ENCODE measurements around the gene GAS2L2. TPM values are rescaled to one million over a fixed set of nuclear protein-coding genes. Genes with fewer than 3 reads are reported as not detected.

Gene GAS2L2
- total and polyA plus RNA-seq, 2 experiments from 2014 or later, result not detected

- Histone ChIP-seq H3K9me2 (ENCODE audit: insufficient read depth) (no peaks in the 10 kb centered on the region), H4K20me1 (ENCODE audit: insufficient read depth) (no peaks in the 10 kb centered on the region; the same call in 1 of the 2 replicates), H3K36me3 (ENCODE audit: low read depth) (peaks cover 4% of the 10 kb centered on the region; the same call in 1 of the 2 replicates)
Observed at GRCh38 chr17:35698800-35699199, 54.2 kb downstream of the GAS2L2 start.

GRCh38 chr17:35695613-35696012 is 57.4 kb downstream of the GAS2L2 start:
- in situ Hi-C loops (cut with MboI), result no loop called here
- H3K27me3 ChIP-seq (replicated peaks; ENCODE audit: insufficient read depth), result no peaks in the 10 kb centered on the region

More at GRCh38 chr17:35698800-35699199, 54.2 kb downstream of the GAS2L2 start:
- TF ChIP-seq EZH2 (IDR thresholded peaks at IDR 0.05; ENCODE audit: insufficient read depth, poor library complexity, severe bottlenecking), result no peak
- TF ChIP-seq EZH2phosphoT487 (IDR thresholded peaks at IDR 0.05; ENCODE audit: insufficient read depth, low read depth), result no peak
- Histone ChIP-seq H3K9ac (no peak overlapping the region), H2AFZ (no peak overlapping the region), H3K4me3 (no peak overlapping the region), H3K27me3 (replicated peaks; ENCODE audit: insufficient read depth) (no peaks in the 10 kb centered on the region), H3K4me2 (ENCODE audit: unreplicated experiment) (no peak overlapping the region), H3F3A (ENCODE audit: insufficient read depth) (no peaks in the 10 kb centered on the region), H3K4me1 (ENCODE audit: insufficient read depth) (no peaks in the 10 kb centered on the region), H3K79me2 (ENCODE audit: insufficient read depth) (peaks cover 18% of the 10 kb centered on the region), H3K9me3 (ENCODE audit: low read depth) (no peaks in the 10 kb centered on the region), H3K27ac (no peak overlapping the region)
- in situ Hi-C loops (cut with MboI), result no loop called here
- WGBS, 2 experiments (ENCODE audit: low coverage in 1 of 2, low lambda C conversion rate in 2 of 2, missing lambda C conversion rate in 2 of 2), result 88 to 93% methylated on average over 2 of the region's 2 CpGs
- DNase-seq, result no peak

GRCh38 chr17:35694906-35695305 is 58.1 kb downstream of the GAS2L2 start:
- in situ Hi-C loops (cut with MboI), result no loop called here
- Histone ChIP-seq H3K27me3 (replicated peaks; ENCODE audit: insufficient read depth) (no peaks in the 10 kb centered on the region), H2AFZ (no peak overlapping the region), H3K9ac (no peak overlapping the region), H3K4me1 (ENCODE audit: insufficient read depth) (no peaks in the 10 kb centered on the region), H3K4me3 (no peak overlapping the region), H3K4me2 (ENCODE audit: unreplicated experiment) (no peak overlapping the region), H3F3A (ENCODE audit: insufficient read depth) (no peaks in the 10 kb centered on the region), H3K36me3 (ENCODE audit: low read depth) (peaks cover 10% of the 10 kb centered on the region; the same call in 1 of the 2 replicates), H3K9me3 (ENCODE audit: low read depth) (no peaks in the 10 kb centered on the region), H3K79me2 (ENCODE audit: insufficient read depth) (0 out of 2 replicates have a peak, but pooled peaks cover 6% of the 10 kb centered on the region), H3K27ac (no peak overlapping the region), H4K20me1 (ENCODE audit: insufficient read depth) (no peaks in the 10 kb centered on the region), H3K9me2 (ENCODE audit: insufficient read depth) (no peaks in the 10 kb centered on the region)
- TF ChIP-seq EZH2phosphoT487 (IDR thresholded peaks at IDR 0.05; ENCODE audit: insufficient read depth, low read depth) (no peak), EZH2 (IDR thresholded peaks at IDR 0.05; ENCODE audit: insufficient read depth, poor library complexity, severe bottlenecking) (no peak)
- DNase-seq, result no peak
- 92 to 100% methylated on average over 2 of the region's 2 CpGs for WGBS, 2 experiments (ENCODE audit: low coverage in 1 of 2, low lambda C conversion rate in 2 of 2, missing lambda C conversion rate in 2 of 2)

More at GRCh38 chr17:35695613-35696012, 57.4 kb downstream of the GAS2L2 start:
- TF ChIP-seq EZH2phosphoT487 (IDR thresholded peaks at IDR 0.05; ENCODE audit: insufficient read depth, low read depth) (no peak), EZH2 (IDR thresholded peaks at IDR 0.05; ENCODE audit: insufficient read depth, poor library complexity, severe bottlenecking) (no peak)
- H3K4me3 ChIP-seq, result no peak overlapping the region
- H3K36me3 ChIP-seq (ENCODE audit: low read depth), result peaks cover 6% of the 10 kb centered on the region; the same call in 1 of the 2 replicates
- H3K9ac ChIP-seq, result no peak overlapping the region
- 97 to 98% methylated on average over 2 of the region's 2 CpGs for WGBS, 2 experiments (ENCODE audit: low coverage in 1 of 2, low lambda C conversion rate in 2 of 2, missing lambda C conversion rate in 2 of 2)
- H4K20me1 ChIP-seq (ENCODE audit: insufficient read depth), result no peaks in the 10 kb centered on the region
- H3K27ac ChIP-seq, result no peak overlapping the region
- no peaks in the 10 kb centered on the region for H3K9me3 ChIP-seq (ENCODE audit: low read depth)
- no peak overlapping the region for H2AFZ ChIP-seq
- no peak overlapping the region for H3K4me2 ChIP-seq (ENCODE audit: unreplicated experiment)
- H3K79me2 ChIP-seq (ENCODE audit: insufficient read depth), result 0 out of 2 replicates have a peak, but pooled peaks cover 6% of the 10 kb centered on the region
- H3K9me2 ChIP-seq (ENCODE audit: insufficient read depth), result no peaks in the 10 kb centered on the region
- H3F3A ChIP-seq (ENCODE audit: insufficient read depth), result no peaks in the 10 kb centered on the region
- H3K4me1 ChIP-seq (ENCODE audit: insufficient read depth), result no peaks in the 10 kb centered on the region
- no peak for DNase-seq

Other genes with a start within 250 kb of the GAS2L2 start
- gene SLFN12L, start 215.6 kb downstream of the GAS2L2 start, total RNA-seq (2014; rRNA removed; shearing (Covaris generic)), result 0.11 TPM in 1 of 2 replicates, not detected in the other
- gene SLFN12L, start 215.6 kb downstream of the GAS2L2 start, polyA plus RNA-seq (2016; fragmentation: Nextera tagmentation; extraction: Ambion mirVana), result not detected in 2 replicates
- gene SLFN14, start 192.4 kb downstream of the GAS2L2 start, total RNA-seq (2014; rRNA removed; shearing (Covaris generic)), result not detected in 2 replicates
- not detected in 2 replicates for gene SLFN14, start 192.4 kb downstream of the GAS2L2 start, polyA plus RNA-seq (2016; fragmentation: Nextera tagmentation; extraction: Ambion mirVana)
- gene PEX12, start 174.7 kb downstream of the GAS2L2 start, total RNA-seq (2014; rRNA removed; shearing (Covaris generic)), result 7.9 and 10.1 TPM in 2 replicates
- 6.3 and 6.7 TPM in 2 replicates for gene PEX12, start 174.7 kb downstream of the GAS2L2 start, polyA plus RNA-seq (2016; fragmentation: Nextera tagmentation; extraction: Ambion mirVana)
- 67.3 and 72.4 TPM in 2 replicates for gene AP2B1, start 165.9 kb downstream of the GAS2L2 start, total RNA-seq (2014; rRNA removed; shearing (Covaris generic))
- gene AP2B1, start 165.9 kb downstream of the GAS2L2 start, polyA plus RNA-seq (2016; fragmentation: Nextera tagmentation; extraction: Ambion mirVana), result 85.9 and 92.6 TPM in 2 replicates
- 0.54 and 0.76 TPM in 2 replicates for gene RASL10B, start 21.6 kb downstream of the GAS2L2 start, total RNA-seq (2014; rRNA removed; shearing (Covaris generic))
- gene RASL10B, start 21.6 kb downstream of the GAS2L2 start, polyA plus RNA-seq (2016; fragmentation: Nextera tagmentation; extraction: Ambion mirVana), result 0.08 and 0.11 TPM in 2 replicates
- not detected in 2 replicates for gene C17orf50, start 7.6 kb upstream of the GAS2L2 start, total RNA-seq (2014; rRNA removed; shearing (Covaris generic))
- gene C17orf50, start 7.6 kb upstream of the GAS2L2 start, polyA plus RNA-seq (2016; fragmentation: Nextera tagmentation; extraction: Ambion mirVana), result not detected in 2 replicates
- gene MMP28, start 42.4 kb upstream of the GAS2L2 start, total RNA-seq (2014; rRNA removed; shearing (Covaris generic)), result not detected in 2 replicates
- gene MMP28, start 42.4 kb upstream of the GAS2L2 start, polyA plus RNA-seq (2016; fragmentation: Nextera tagmentation; extraction: Ambion mirVana), result 0.25 TPM in 1 of 2 replicates, not detected in the other
- 27.5 and 39.3 TPM in 2 replicates for gene TAF15, start 56.2 kb upstream of the GAS2L2 start, total RNA-seq (2014; rRNA removed; shearing (Covaris generic))
- 7.0 and 9.2 TPM in 2 replicates for gene TAF15, start 56.2 kb upstream of the GAS2L2 start, polyA plus RNA-seq (2016; fragmentation: Nextera tagmentation; extraction: Ambion mirVana)
- not detected in 2 replicates for gene HEATR9, start 115.7 kb upstream of the GAS2L2 start, total RNA-seq (2014; rRNA removed; shearing (Covaris generic))
- not detected in 2 replicates for gene HEATR9, start 115.7 kb upstream of the GAS2L2 start, polyA plus RNA-seq (2016; fragmentation: Nextera tagmentation; extraction: Ambion mirVana)
- not detected in 2 replicates for gene CCL5, start 127.1 kb upstream of the GAS2L2 start, total RNA-seq (2014; rRNA removed; shearing (Covaris generic))
- gene CCL5, start 127.1 kb upstream of the GAS2L2 start, polyA plus RNA-seq (2016; fragmentation: Nextera tagmentation; extraction: Ambion mirVana), result not detected in 2 replicates
- gene RDM1, start 177.5 kb upstream of the GAS2L2 start, total RNA-seq (2014; rRNA removed; shearing (Covaris generic)), result not detected in 2 replicates
- not detected in 2 replicates for gene RDM1, start 177.5 kb upstream of the GAS2L2 start, polyA plus RNA-seq (2016; fragmentation: Nextera tagmentation; extraction: Ambion mirVana)
- gene LYZL6, start 190.5 kb upstream of the GAS2L2 start, total RNA-seq (2014; rRNA removed; shearing (Covaris generic)), result not detected in 2 replicates
- gene LYZL6, start 190.5 kb upstream of the GAS2L2 start, polyA plus RNA-seq (2016; fragmentation: Nextera tagmentation; extraction: Ambion mirVana), result not detected in 2 replicates
- gene CCL16, start 228.3 kb upstream of the GAS2L2 start, total RNA-seq (2014; rRNA removed; shearing (Covaris generic)), result not detected in 2 replicates
- gene CCL16, start 228.3 kb upstream of the GAS2L2 start, polyA plus RNA-seq (2016; fragmentation: Nextera tagmentation; extraction: Ambion mirVana), result not detected in 2 replicates
- gene CCL14, start 233.5 kb upstream of the GAS2L2 start, total RNA-seq (2014; rRNA removed; shearing (Covaris generic)), result not detected in 2 replicates
- gene CCL14, start 233.5 kb upstream of the GAS2L2 start, polyA plus RNA-seq (2016; fragmentation: Nextera tagmentation; extraction: Ambion mirVana), result not detected in 2 replicates
- not detected in 2 replicates for gene CCL15, start 248.3 kb upstream of the GAS2L2 start, total RNA-seq (2014; rRNA removed; shearing (Covaris generic))
- not detected in 2 replicates for gene CCL15, start 248.3 kb upstream of the GAS2L2 start, polyA plus RNA-seq (2016; fragmentation: Nextera tagmentation; extraction: Ambion mirVana)